HepG2 (cell line): ENCODE data around the gene PHF3. TPM values are rescaled to one million over a fixed set of nuclear protein-coding genes. Genes with fewer than 3 reads are reported as not detected.

Experiments used
- ATAC-seq: fragments of 200-7000 bp; cut with Tn5 transposase; 3 replicates; pipeline ENCODE4 v1.9.1; 2020; ENCODE audit warnings: mild to moderate bottlenecking, moderate library complexity
- BruUV-seq: library from RNA; stranded (reverse); fragments of 400-500 nt; replicated peaks from 2 replicates; lab custom pipeline; 2021; lab: Mats Ljungman, UMichigan
- CTCF ChIA-PET: fragments of 300-600 bp; formaldehyde crosslinking; extraction: SDS; loops from one replicate; lab custom pipeline; 2021; ENCODE audit warnings: low total read pairs, inconsistent platforms, low intra/inter-chr PET ratio; lab: Yijun Ruan, JAX
- POLR2A ChIA-PET: fragments of 350-600 bp; sonication (Branson Sonifier 250); formaldehyde crosslinking; loops from one replicate; lab custom pipeline; 2020; ENCODE audit warnings: antibody characterized with exemption, inconsistent platforms; lab: Yijun Ruan, JAX
- DNase-seq: peaks from one replicate; pipeline ENCODE4 v3.0.0-alpha.2; 2015; ENCODE audit warnings: low spot score
- FAIRE-seq: peaks from 3 replicates; lab custom pipeline; 2011; peaks lifted over from hg19 to GRCh38; lab: Jason Lieb, UNC
- H2AFZ ChIP-seq: one replicate; pipeline ENCODE4 v1.6.1; 2011; ENCODE audit warnings: low read length, inconsistent platforms
- H3K27ac ChIP-seq: fragments of 300-600 bp; 3 replicates; pipeline ENCODE4 v1.8.0; 2011; ENCODE audit warnings: mixed run types, mild to moderate bottlenecking, mixed read lengths, low read length, inconsistent platforms; ENCODE audit not compliant: insufficient read depth; ENCODE audit errors: extremely low read length
- H3K27me3 ChIP-seq, 2 experiments: fragments of 200-600 bp in 1 of 2; 2 replicates in 1 of 2; 3 replicates in 1 of 2; pipeline versions ENCODE4 v1.6.0 to v1.8.0; 2011; ENCODE audit warnings: low read length in 2 of 2, mild to moderate bottlenecking in 2 of 2, moderate library complexity in 2 of 2, inconsistent platforms in 1 of 2; ENCODE audit not compliant: insufficient read depth in 2 of 2, control insufficient read depth in 1 of 2
- H3K36me3 ChIP-seq, 2 experiments: fragments of 200-600 bp in 1 of 2; replicated peaks in 1 of 2; 2 replicates in 1 of 2; 3 replicates in 1 of 2; pipeline versions ENCODE4 v1.5.1 to v1.8.0; 2011; ENCODE audit warnings: low read length in 2 of 2, inconsistent platforms in 1 of 2; ENCODE audit not compliant: insufficient read depth in 2 of 2, control insufficient read depth in 1 of 2
- H3K4me1 ChIP-seq: 2 replicates; pipeline ENCODE4 v1.5.1; 2012; ENCODE audit warnings: low read length, inconsistent platforms; ENCODE audit not compliant: insufficient read depth
- H3K4me2 ChIP-seq: 2 replicates; pipeline ENCODE4 v1.6.0; 2011; ENCODE audit warnings: low read depth, low read length, inconsistent platforms
- H3K4me3 ChIP-seq, 3 experiments: fragments of 200-600 bp in 1 of 3; sonication (generic), shearing (Covaris generic) in 1 of 3; replicated peaks in 1 of 3; 2 replicates each; pipeline ENCODE4 v1.5.1; 2011 to 2016; ENCODE audit warnings: low read length in 3 of 3, inconsistent platforms in 2 of 3, low read depth in 2 of 3, mild to moderate bottlenecking in 2 of 3, control low read depth in 1 of 3, mixed read lengths in 1 of 3; ENCODE audit not compliant: insufficient read depth in 1 of 3
- H3K79me2 ChIP-seq: one replicate; pipeline ENCODE4 v1.6.1; 2011; ENCODE audit warnings: low read length, inconsistent platforms; ENCODE audit not compliant: insufficient read depth
- H3K9ac ChIP-seq: 2 replicates; pipeline ENCODE4 v1.6.0; 2011; ENCODE audit warnings: mild to moderate bottlenecking, low read depth, low read length, inconsistent platforms; ENCODE audit not compliant: insufficient read depth
- H3K9me3 ChIP-seq: 2 replicates; pipeline ENCODE4 v1.5.1; 2012; ENCODE audit warnings: mild to moderate bottlenecking, low read length
- H4K20me1 ChIP-seq: 2 replicates; pipeline ENCODE4 v1.6.0; 2011; ENCODE audit warnings: inconsistent platforms, mild to moderate bottlenecking, low read length, moderate library complexity; ENCODE audit not compliant: insufficient read depth
- CEBPB ChIP-seq: IDR thresholded peaks from 2 replicates; pipeline ENCODE4 v1.6.1; 2011; ENCODE audit warnings: low read depth, low read length, improper control_type of control experiment, borderline replicate concordance
- CREB1 ChIP-seq, 2 experiments: fragments of 450-650 bp in 1 of 2; IDR thresholded peaks; 2 replicates each; pipeline ENCODE4 v1.6.1; 2016 to 2017; ENCODE audit warnings: control low read depth in 1 of 2, mild to moderate bottlenecking in 1 of 2, missing compliant biosample characterization in 1 of 2, missing genetic modification characterization in 1 of 2
- KLF11 ChIP-seq: IDR thresholded peaks from 2 replicates; pipeline ENCODE4 v1.6.1; 2016; ENCODE audit warnings: missing compliant biosample characterization
- MAFF ChIP-seq: IDR thresholded peaks from 2 replicates; pipeline ENCODE4 v1.6.1; 2011; ENCODE audit warnings: low read depth, low read length, improper control_type of control experiment
- MAFK ChIP-seq, 2 experiments: IDR thresholded peaks in 1 of 2; conservative IDR thresholded peaks in 1 of 2; 2 replicates each; pipeline ENCODE4 v1.6.1; 2011; ENCODE audit warnings: improper control_type of control experiment in 2 of 2, low read length in 2 of 2
- NBN ChIP-seq: fragments of 450-650 bp; conservative IDR thresholded peaks from 2 replicates; pipeline ENCODE4 v1.6.1; 2017
- ZNF577 ChIP-seq: sonication (generic); formaldehyde crosslinking; IDR thresholded peaks from 2 replicates; pipeline ENCODE4 v1.4.0; 2020; ENCODE audit warnings: mild to moderate bottlenecking, low read depth, missing genetic modification reagents, borderline replicate concordance
- WGBS: methylation state at CpG from one replicate; pipeline ENCODE4 v1.1.6; 2017; ENCODE audit warnings: low lambda C conversion rate; 5-methylcytosine and 5-hydroxymethylcytosine counted together
- in situ Hi-C: cut with HindIII; loops from 2 replicates; pipeline ENCODE4 v1.10.0; 2017; ENCODE audit warnings: low pct_unique_long_range_greater_than_20kb; ENCODE audit not compliant: extremely low pct_ligation_motif_present
- intact Hi-C: fragments of 100-400 bp; cut with micrococcal nuclease; formaldehyde crosslinking; loops from one replicate; pipeline ENCODE4 v1.10.0; 2022; ENCODE audit not compliant: unreplicated experiment
- polyA plus RNA-seq, 8 experiments: library from polyadenylated mRNA; depleted of rRNA in 3 of 8; stranded (reverse) in 7 of 8; unstranded in 1 of 8; fragments of >200 nt; fragmentation: Illumina TruSeq in 4 of 8; extraction: Trizol in 4 of 8; gene quantifications; 2 replicates each; pipeline versions ENCODE4 v1.2.1 to v1.2.3, GENCODE V29; 2011 to 2016; ENCODE audit warnings: low read depth in 4 of 8, missing spikeins in 1 of 8, mixed read lengths in 1 of 8; ENCODE audit not compliant: insufficient read depth in 1 of 8
- total RNA-seq, 5 experiments: library from RNA; depleted of rRNA; stranded (reverse); fragments of >200 nt; fragmentation: Illumina TruSeq; extraction: Trizol; gene quantifications; 2 replicates each; pipeline ENCODE4 v1.2.3, GENCODE V29; 2016; ENCODE audit warnings: low read depth in 1 of 5
- TF ChIP-seq, protein P1 (sequence below): sonication (generic); formaldehyde crosslinking; IDR thresholded peaks from 2 replicates; pipeline ENCODE4 v1.4.0; 2020; ENCODE audit warnings: missing genetic modification reagents

Gene PHF3
- total and polyA plus RNA-seq, 2 of the 13 experiments (the other 11 are each of a cell fraction or from before 2014, with no cell fraction given): 19.8 to 70.4 TPM

DNA sequence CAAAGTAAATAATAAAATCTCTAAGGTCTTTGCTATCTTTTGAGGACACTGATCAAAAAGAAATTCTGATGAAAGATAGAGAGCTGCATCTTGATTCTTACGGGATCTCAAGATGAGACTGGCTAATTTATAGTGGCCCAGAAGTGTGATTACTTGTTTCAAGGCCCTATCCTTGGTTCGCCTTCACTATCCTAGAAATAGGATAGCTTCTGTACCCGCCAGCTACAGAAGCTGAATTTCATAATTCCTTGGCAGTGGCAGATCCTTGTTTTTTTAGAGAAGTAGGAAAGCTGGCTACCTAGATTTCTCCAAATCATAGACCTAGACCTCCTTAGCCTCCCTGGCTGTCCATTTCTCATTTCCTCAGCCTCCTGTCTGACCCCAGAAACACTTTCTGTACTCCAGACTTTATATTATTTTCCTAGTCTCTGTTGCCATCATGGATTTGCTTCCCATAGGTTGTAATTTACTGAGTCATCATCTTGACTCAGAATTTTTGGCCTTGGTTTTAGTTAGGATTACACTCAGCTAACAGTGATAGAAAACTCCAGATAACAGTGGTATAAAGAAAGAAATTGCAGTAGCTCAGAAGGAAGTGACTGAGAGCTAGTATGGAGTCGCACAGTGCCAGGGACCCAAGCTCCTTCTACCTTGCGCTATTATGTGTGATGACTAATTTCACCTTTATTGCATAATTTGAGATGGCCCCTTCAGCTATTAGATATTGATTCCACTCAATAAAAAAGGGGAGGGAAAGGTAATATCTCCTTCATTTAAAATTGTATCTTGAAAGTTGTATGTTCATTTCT lies 27.7 kb downstream of the PHF3 start:
- Histone ChIP-seq H3K27me3 (no peaks in the 10 kb centered on the region), H2AFZ (no peak overlapping the region), H3K4me1 (peaks cover 24% of the 10 kb centered on the region), H3K79me2 (peaks cover 99% of the 10 kb centered on the region), H3K4me2 (no peak overlapping the region), H3K36me3 (no peaks in the 10 kb centered on the region; a peak in 2 of 5 replicates), H3K27ac (no peak overlapping the region), H3K4me3 (no peak overlapping the region), H3K9me3 (no peaks in the 10 kb centered on the region), H3K9ac (no peak overlapping the region), H4K20me1 (peaks cover 66% of the 10 kb centered on the region)
- in situ Hi-C loops: no loop called here
- FAIRE-seq: no peak
- ATAC-seq: peak; percentile 37; the same call in 1 of the 3 replicates
- 96% methylated on average over 5 of the region's 5 CpGs for WGBS
- intact Hi-C loops: loop anchor here (2.0 kb wide), 1 partner anchor 17 kb away; no protein-coding TSS in a partner anchor
- no peak for DNase-seq
- POLR2A ChIA-PET: interaction anchor here (1.2 kb wide), 1 partner anchor 28 kb away, joined by 3 read pairs; the partner anchor contains the start of gene PHF3
- TF ChIP-seq ZNF577 (CRISPR knock-in tag): no peak
- peak; percentile 59 for TF ChIP-seq MAFF
- TF ChIP-seq CREB1 (IDR thresholded peaks at IDR 0.05): no peak
- peak; percentile 28; the same call in 1 of the 2 replicates for TF ChIP-seq CREB1 (CRISPR knock-in tag; IDR thresholded peaks at IDR 0.05)
- peak; percentile 68 to 73 for TF ChIP-seq MAFK (conservative IDR thresholded peaks at IDR 0.05 in 1 of 2, IDR thresholded peaks at IDR 0.05 in 1 of 2; ENCODE audit: low read length in 2 of 2)
- no peak for TF ChIP-seq KLF11 (CRISPR knock-in tag)
- TF ChIP-seq NBN: no peak
- CTCF ChIA-PET: no interaction called here
- BruUV-seq: no TSS peak

DNA sequence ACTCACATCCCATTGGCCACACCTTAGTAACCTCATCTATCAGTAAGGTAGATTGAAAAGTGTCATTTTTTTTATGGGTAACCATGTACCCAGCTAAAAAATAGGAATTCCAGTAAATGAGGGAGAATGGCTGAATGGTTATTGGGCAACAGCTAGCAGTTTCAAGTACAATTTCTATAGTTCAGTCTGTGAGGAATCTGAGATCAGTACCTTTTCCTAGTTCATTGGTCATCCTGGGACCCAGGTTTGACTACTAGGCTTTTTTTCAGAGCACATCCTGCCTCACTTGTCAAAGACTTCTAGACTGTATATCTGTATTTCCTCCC lies 28.3 kb downstream of the PHF3 start:
- DNase-seq (no peak), ATAC-seq (no peak), FAIRE-seq (no peak)
- H2AFZ ChIP-seq: no peak overlapping the region
- CTCF ChIA-PET: no interaction called here
- intact Hi-C loops (loop anchor here (2.0 kb wide), 1 partner anchor 17 kb away; no protein-coding TSS in a partner anchor), in situ Hi-C loops (no loop called here)
- POLR2A ChIA-PET: interaction anchor here (1.2 kb wide), 1 partner anchor 29 kb away, joined by 3 read pairs; the partner anchor contains the start of gene PHF3
- H3K79me2 ChIP-seq: peaks cover 99% of the 10 kb centered on the region
- H3K9ac ChIP-seq: no peak overlapping the region
- no TSS peak for BruUV-seq
- H4K20me1 ChIP-seq: peaks cover 61% of the 10 kb centered on the region
- peaks cover 24% of the 10 kb centered on the region for H3K4me1 ChIP-seq
- peak; percentile 49; the same call in 1 of the 2 replicates for TF ChIP-seq CEBPB
- TF ChIP-seq, protein P1, sequence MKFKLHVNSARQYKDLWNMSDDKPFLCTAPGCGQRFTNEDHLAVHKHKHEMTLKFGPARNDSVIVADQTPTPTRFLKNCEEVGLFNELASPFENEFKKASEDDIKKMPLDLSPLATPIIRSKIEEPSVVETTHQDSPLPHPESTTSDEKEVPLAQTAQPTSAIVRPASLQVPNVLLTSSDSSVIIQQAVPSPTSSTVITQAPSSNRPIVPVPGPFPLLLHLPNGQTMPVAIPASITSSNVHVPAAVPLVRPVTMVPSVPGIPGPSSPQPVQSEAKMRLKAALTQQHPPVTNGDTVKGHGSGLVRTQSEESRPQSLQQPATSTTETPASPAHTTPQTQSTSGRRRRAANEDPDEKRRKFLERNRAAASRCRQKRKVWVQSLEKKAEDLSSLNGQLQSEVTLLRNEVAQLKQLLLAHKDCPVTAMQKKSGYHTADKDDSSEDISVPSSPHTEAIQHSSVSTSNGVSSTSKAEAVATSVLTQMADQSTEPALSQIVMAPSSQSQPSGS (CRISPR knock-in tag): no peak
- H3K27ac ChIP-seq: no peak overlapping the region
- H3K4me3 ChIP-seq: no peak overlapping the region
- no peaks in the 10 kb centered on the region for H3K27me3 ChIP-seq
- H3K36me3 ChIP-seq: no peaks in the 10 kb centered on the region; a peak in 2 of 5 replicates
- no peak overlapping the region for H3K4me2 ChIP-seq
- no peaks in the 10 kb centered on the region for H3K9me3 ChIP-seq
